Gastrocnemius medialis (tissue), 4 donors: Measurements from ENCODE around the gene PCYT2.

Experiments used
- POLR2A ChIP-seq, 2 donors: fragments of 450-650 bp; IDR thresholded peaks; one replicate each; pipeline ENCODE4 v1.6.1; 2017; ENCODE audit warnings: antibody characterized with exemption in 2 of 2, mild to moderate bottlenecking in 2 of 2, moderate library complexity in 2 of 2
- TF ChIP-seq, protein P1 (sequence below), 5 experiments: fragments of 450-650 bp in 3 of 5; fragments of 200-600 bp in 2 of 5; sonication (generic) in 2 of 5; IDR thresholded peaks in 4 of 5; conservative IDR thresholded peaks in 1 of 5; 1 replicate in 4 of 5; 2 replicates in 1 of 5; pipeline ENCODE4 v1.5.1; 2016 to 2019; ENCODE audit warnings: antibody characterized with exemption in 5 of 5, mild to moderate bottlenecking in 3 of 5, moderate library complexity in 3 of 5

DNA sequence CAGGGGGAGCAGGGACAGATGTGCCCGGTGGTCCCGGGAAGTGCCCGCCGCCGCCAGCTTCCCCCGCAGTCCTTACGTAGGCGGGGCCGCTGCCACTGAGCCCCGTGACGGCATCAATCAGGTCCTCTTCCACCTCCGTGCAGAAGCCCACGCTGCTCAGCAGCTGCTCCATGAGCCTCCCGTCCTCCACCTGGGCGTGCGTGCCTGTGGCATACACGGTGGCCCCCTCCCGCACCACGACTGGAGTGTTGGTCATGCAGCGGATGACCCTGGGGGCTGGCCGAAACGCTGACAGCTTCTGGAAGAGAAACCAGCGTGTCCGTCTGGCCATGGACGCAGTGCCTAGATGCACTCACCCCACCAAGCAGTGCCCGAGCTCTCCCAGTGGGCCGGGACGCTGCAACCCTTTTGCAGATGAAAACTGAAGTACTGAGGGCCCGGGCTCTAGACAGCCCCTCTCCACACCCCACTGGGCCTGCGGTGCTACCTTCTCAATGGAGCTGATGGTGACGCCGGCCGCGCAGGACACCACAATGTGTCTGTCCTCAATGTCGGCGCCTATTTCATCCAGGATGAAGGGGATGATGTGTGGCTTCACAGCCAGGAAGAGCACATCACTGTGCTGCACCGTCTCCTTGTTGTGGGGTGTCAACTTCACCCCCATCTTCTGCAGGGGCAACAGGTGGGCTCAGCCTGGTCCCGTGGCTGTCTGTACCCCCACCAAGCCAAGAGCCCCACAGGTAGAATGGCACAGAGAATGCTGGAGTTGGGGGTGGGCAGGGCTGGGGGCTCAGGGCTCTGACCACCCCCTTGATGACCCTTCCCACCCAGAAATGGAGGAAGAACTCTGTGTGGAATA, 23.9 kb upstream of the PCYT2 start:
- TF ChIP-seq, protein P1, sequence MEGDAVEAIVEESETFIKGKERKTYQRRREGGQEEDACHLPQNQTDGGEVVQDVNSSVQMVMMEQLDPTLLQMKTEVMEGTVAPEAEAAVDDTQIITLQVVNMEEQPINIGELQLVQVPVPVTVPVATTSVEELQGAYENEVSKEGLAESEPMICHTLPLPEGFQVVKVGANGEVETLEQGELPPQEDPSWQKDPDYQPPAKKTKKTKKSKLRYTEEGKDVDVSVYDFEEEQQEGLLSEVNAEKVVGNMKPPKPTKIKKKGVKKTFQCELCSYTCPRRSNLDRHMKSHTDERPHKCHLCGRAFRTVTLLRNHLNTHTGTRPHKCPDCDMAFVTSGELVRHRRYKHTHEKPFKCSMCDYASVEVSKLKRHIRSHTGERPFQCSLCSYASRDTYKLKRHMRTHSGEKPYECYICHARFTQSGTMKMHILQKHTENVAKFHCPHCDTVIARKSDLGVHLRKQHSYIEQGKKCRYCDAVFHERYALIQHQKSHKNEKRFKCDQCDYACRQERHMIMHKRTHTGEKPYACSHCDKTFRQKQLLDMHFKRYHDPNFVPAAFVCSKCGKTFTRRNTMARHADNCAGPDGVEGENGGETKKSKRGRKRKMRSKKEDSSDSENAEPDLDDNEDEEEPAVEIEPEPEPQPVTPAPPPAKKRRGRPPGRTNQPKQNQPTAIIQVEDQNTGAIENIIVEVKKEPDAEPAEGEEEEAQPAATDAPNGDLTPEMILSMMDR (IDR thresholded peaks at IDR 0.05 in 4 of 5, conservative IDR thresholded peaks at IDR 0.05 in 1 of 5): no peak
- TF ChIP-seq POLR2A (IDR thresholded peaks at IDR 0.05): no peak
